HG02970 (cell line): ENCODE measurements around the gene NXN.
"Not testable (repeated sequence)": the region's sequence is repeated elsewhere in the genome, so short reads cannot be mapped to it uniquely, and the experiment has no call there.

Experiments
- ATAC-seq: cut with Tn5 transposase; IDR thresholded peaks from one replicate; pipeline ENCODE4 v1.9.1; 2021; ENCODE audit warnings: mild to moderate bottlenecking, moderate library complexity, moderate number of reproducible peaks; ENCODE audit not compliant: unreplicated experiment, low FRiP score

The NXN gene

DNA sequence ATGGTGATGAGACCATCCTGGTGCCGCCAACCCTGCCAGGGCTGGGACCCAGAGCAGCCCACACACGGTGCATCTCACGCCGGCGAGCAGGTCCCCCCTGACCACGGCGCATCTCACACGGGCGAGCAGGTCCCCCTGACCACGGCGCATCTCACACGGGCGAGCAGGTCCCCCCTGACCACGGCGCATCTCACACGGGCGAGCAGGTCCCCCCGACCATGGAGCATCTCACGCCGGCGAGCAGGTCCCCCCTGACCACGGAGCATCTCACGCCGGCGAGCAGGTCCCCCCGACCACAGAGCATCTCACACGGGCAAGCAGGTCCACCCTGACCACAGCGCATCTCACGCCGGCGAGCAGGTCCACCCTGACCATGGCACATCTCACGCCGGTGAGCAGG, 138.3 kb downstream of the NXN start:
- no peak for ATAC-seq

DNA sequence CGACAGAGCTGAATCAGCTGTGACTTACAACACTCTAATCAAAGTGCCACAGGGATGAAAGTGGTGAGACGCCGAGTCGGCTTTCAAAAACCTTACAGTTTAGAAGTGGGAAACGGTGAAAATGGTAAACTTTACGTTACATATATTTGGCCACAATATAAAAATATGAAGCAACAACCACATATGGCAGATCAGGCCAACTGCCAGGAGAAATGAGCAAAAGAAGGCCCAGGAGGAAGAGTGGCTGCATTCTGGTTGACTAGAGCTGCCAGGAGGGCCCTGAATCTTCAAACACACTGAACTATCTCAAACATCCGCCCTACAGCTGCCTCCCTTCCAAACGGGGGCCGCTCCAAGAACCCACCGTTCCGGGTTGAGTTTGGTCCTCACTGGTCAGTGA, 141.1 kb downstream of the NXN start:
- ATAC-seq: no peak

GRCh38 chr17:836151-836550, 143.4 kb downstream of the NXN start:
- no peak for ATAC-seq

DNA sequence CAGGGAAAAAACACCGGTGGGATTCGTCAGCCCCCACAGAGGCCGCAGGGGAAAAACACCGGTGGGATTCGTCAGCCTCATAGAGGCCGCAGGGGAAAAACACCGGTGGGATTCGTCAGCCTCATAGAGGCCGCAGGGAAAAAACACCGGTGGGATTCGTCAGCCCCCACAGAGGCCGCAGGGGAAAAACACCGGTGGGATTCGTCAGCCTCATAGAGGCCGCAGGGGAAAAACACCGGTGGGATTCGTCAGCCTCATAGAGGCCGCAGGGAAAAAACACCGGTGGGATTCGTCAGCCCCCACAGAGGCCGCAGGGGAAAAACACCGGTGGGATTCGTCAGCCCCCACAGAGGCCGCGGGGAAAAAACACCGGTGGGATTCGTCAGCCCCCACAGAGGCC, 143.9 kb downstream of the NXN start:
- ATAC-seq: not testable (repeated sequence)

DNA sequence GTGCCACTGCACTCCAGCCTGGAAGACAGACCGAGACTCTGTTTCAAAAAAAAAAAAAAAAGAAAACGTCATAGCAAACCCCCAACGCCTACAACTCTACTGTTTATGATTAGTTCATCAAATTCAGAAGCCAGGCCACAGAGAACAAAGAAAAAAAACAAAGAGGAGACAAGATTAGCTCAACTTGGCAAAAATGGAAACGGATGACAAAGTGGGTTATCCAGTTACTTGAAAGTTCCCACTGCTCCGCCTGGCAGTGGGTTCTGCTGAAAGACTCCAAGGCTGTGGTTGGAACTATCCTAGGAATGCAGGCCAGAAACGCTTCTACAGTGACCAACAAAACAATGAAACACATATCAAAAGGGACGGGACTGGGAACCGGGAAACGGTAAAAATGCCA, 144.3 kb downstream of the NXN start:
- ATAC-seq: no peak

GRCh38 chr17:834136-834535, 145.4 kb downstream of the NXN start:
- no peak for ATAC-seq

- ATAC-seq: no peak
Measured at GRCh38 chr17:830950-831349, 148.6 kb downstream of the NXN start.

DNA sequence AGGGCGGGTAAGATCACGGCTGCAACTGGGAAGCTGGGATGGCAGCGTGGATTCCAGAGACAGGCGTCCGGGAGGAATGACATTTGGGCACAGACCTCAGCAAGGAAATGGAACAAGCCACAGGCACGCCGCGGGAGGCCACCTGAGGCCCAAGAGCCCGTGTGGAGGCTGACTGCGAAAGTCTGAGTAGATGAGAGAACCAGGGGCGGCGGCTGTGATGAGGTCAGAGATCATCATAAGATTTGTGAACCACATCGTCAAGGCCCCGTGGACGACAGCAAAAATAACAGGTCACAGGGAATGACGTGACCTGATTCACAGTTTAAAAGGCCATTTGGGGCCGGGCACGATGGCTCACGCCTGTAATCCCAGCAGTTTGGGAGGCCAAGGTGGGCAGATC, 149.2 kb downstream of the NXN start:
- no peak for ATAC-seq

- ATAC-seq: not testable (repeated sequence)
Measured at GRCh38 chr17:829614-830013, 150.0 kb downstream of the NXN start.

GRCh38 chr17:828761-829160, 150.8 kb downstream of the NXN start:
- no peak for ATAC-seq

DNA sequence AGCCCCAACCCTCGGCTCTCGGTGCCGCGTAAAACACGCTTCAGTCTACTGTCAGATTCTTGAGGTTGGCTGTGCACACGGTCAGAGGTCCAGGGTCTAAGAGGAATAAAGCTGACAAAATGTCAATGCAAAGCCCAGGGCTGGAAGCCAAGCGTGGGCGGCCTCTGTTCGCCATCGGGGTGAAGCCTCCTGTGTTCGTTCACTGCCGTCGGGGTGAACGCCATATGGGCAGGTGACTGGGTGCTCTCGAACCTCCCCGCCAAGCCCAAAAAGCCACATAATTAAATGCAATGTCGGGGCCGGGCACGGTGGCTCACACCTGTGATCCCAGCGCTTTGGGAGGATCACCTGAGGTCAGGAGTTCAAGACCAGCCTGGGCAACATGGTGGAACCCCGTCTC, 152.8 kb downstream of the NXN start:
- ATAC-seq: no peak

DNA sequence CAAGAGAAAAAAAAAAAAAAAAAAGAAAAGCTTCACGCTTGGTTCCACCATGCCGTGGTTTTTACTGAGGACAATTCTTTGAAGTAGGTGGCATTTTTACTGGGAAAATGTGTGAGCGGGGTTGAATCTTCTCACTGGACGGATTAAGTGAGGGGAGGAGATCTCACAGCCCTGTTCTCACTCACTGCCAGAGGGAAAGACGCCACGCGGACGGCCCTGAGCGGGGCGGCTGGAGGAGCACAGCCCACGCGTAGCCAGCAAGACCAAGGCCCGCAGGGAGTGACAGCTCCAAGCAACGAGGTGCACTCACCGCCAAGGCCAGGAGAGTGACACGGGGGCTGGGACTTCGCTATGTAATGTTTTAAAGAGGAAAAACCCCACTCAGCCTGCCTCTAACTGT, 154.4 kb downstream of the NXN start:
- ATAC-seq: no peak

DNA sequence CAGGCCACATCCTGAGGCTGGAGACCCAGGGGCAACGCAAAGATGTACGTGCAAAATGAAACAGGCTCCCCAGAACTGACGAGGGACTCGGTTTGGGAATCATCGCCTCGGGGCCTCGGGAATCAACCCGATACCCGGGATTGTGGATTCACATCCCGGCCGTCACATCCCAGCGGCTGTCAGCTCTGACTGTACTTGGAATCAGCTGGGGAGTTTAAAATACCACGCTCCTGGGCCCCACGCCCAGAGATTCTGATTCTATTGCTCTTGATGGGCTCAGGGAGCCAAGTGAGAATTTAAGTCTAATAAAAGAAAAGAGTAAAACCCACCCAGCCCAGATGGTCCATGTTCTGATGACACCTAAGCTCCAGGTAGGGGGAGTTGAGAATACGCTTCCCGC, 155.2 kb downstream of the NXN start:
- no peak for ATAC-seq

DNA sequence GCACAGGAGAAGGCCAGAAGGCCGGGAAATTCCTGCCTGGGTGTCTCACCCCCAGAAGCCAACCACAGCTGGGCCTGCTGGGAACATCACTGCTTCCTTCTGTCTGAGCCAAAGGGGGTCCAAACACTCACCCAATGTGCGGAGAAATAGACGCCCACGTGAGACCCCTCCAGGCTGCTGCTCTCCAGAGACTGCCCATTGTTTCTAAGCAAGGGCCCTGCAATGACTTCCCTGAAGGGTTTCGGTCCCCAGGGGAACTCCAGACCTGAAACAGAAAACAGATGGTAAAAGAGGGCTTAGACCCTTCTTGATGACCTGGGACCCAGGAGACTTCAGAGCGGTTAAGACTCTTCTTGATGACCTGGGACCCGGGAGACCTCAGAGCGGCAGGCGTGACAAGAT, 156.1 kb downstream of the NXN start:
- ATAC-seq: no peak

- ATAC-seq: no peak
Measured at GRCh38 chr17:819251-819650, 160.3 kb downstream of the NXN start.

GRCh38 chr17:814371-814770, 165.2 kb downstream of the NXN start:
- no peak for ATAC-seq

GRCh38 chr17:812638-813204, 166.9 kb downstream of the NXN start:
- ATAC-seq: no peak

DNA sequence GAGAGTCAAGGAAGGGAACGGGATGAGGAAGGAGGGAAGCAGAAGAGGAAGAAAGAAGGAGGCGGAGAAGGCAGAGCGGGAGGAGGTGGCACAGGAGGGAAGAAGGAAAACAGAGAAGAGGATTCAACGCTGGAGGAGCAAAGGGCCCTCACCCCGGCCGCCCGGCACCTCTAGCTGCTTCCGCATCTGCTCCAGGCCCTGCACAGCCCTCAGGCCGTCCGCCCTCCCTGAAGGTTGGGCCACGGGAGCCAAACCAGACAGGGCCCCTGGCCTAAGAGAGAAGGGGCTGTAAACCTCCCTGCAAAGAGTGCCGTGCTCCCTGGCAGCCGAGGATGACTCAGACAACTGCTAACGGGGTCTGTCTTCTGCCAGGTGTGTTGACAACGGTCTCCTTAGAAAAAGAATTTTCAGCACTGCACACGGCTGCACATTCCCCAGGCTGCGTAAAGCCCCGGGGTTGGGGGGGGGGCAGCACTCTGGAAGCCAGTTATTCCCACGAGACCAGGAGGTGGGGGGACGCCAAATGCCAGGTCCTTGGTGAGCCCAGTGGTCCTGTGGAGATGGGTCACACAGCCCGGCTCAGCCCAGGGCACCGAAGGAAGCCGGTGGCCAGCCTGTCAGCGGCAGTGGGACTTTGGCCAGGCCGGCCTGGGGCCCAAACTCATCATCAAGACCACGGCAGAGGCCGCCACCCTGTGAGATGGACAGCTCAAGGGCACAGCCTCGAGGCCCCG, 168.4 kb downstream of the NXN start:
- no peak for ATAC-seq

GRCh38 chr17:807523-808294, 171.9 kb downstream of the NXN start:
- no peak for ATAC-seq

- ATAC-seq: no peak
Measured at GRCh38 chr17:806781-807522, 172.6 kb downstream of the NXN start.

DNA sequence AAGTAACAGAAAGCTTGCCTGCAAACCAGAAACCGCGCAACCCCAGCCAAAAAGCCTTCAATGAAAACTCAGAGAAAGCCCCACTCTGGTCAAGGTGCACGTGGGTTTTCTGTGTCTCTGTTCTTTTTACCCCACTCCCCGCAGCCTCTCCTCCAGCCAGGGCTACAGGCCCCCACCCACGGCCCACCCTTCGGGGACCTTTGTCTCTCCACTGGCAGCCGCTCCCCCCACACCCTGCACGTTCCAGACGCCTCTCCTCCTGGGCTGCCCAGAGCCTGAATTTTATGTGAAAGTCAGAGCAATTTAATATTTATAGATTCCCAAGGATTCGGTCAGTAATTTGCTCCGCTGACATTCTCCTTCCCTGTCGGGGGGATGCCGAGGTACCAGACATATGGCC, 173.2 kb downstream of the NXN start:
- ATAC-seq: no peak
